ENCODE data around the gene CDH13.

- TF ChIP-seq CTCF (conservative IDR thresholded peaks at IDR 0.05; ENCODE audit: low read depth, low read length) (no peak), EZH2 (IDR thresholded peaks at IDR 0.05; ENCODE audit: borderline replicate concordance, low read depth, low read length, poor library complexity, severe bottlenecking) (no peak)
Observed at GRCh38 chr16:82763371-82763770, 136.6 kb downstream of the CDH13 start.

Data from A673 (cell line).